GM12878 (cell line): ENCODE results near the gene ANKMY2.

ENCODE experiments used
- BRCA1 ChIP-seq: IDR thresholded peaks from 2 replicates; pipeline ENCODE4 v1.6.1; 2011; ENCODE audit warnings: low read depth, low read length, improper control_type of control experiment
- MXI1 ChIP-seq: fragments of 150-350 bp; IDR thresholded peaks from 2 replicates; pipeline ENCODE4 v1.6.1; 2011; ENCODE audit warnings: low read depth, mild to moderate bottlenecking, inconsistent platforms, low read length, improper control_type of control experiment
- TAF1 ChIP-seq: IDR thresholded peaks from 2 replicates; pipeline ENCODE4 v1.6.1; 2011; ENCODE audit warnings: mild to moderate bottlenecking, low read depth, low read length, borderline replicate concordance
- TF ChIP-seq, protein P1 (sequence below), 3 experiments: IDR thresholded peaks in 2 of 3; conservative IDR thresholded peaks in 1 of 3; 2 replicates each; pipeline ENCODE4 v1.5.1; 2011; ENCODE audit warnings: low read depth in 3 of 3, low read length in 3 of 3, mild to moderate bottlenecking in 3 of 3, control low read depth in 2 of 3, moderate library complexity in 2 of 3, inconsistent platforms in 1 of 3, mixed read lengths in 1 of 3; ENCODE audit not compliant: control insufficient read depth in 2 of 3, insufficient read depth in 1 of 3; ENCODE audit errors: extremely low read depth in 1 of 3

DNA sequence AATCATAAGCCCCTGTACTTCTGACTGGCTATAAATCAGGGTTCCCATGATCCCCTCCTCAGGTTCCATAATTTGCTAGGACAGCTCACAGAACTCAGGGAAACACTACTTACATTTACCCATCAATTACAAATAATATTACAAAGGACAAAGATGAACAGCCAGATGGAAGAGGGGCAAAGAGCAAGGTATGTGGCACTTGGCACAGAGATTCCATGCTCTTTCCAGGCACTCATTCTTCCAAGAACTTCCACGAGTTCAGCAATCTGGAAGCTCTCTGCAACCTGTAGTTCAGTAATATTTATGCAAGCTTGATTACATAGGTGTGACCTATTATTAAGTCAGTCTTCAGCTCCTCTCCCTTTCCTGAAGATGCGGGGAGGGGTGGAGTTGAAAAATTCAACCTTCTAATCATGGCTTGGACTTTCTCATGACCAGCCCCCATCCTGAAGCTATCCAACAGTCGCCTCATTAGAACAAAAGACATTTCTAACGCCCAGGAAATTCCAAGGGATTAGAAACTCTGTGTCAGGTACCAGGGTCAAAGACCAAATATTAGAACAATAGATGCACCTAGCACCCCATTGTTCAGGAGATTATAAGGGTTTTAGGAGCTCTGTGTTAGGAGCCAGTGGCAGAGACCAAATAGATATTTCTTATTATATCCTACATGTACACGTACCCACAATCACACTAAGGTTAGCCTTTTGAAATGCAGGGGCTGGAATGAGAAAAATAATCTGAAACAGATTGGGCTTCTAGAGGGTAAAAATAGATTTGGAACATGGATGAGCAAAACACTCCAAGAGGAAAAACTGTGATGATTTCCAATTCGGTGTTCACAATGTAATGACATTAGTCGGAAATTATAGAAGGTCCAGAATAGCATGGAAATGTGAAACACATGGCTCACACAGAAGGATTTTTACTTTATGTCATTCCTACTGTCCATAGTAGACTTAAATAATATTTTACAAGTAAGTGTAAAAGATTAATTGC, 7.0 kb downstream of the ANKMY2 start:
- TF ChIP-seq BRCA1 (no peak), MXI1 (no peak), TAF1 (no peak)
- TF ChIP-seq, protein P1, sequence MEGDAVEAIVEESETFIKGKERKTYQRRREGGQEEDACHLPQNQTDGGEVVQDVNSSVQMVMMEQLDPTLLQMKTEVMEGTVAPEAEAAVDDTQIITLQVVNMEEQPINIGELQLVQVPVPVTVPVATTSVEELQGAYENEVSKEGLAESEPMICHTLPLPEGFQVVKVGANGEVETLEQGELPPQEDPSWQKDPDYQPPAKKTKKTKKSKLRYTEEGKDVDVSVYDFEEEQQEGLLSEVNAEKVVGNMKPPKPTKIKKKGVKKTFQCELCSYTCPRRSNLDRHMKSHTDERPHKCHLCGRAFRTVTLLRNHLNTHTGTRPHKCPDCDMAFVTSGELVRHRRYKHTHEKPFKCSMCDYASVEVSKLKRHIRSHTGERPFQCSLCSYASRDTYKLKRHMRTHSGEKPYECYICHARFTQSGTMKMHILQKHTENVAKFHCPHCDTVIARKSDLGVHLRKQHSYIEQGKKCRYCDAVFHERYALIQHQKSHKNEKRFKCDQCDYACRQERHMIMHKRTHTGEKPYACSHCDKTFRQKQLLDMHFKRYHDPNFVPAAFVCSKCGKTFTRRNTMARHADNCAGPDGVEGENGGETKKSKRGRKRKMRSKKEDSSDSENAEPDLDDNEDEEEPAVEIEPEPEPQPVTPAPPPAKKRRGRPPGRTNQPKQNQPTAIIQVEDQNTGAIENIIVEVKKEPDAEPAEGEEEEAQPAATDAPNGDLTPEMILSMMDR (IDR thresholded peaks at IDR 0.05 in 2 of 3, conservative IDR thresholded peaks at IDR 0.05 in 1 of 3; ENCODE audit: control insufficient read depth in 2 of 3, extremely low read depth in 1 of 3, insufficient read depth in 1 of 3, low read depth in 3 of 3, low read length in 3 of 3): no peak
